Tibial nerve (tissue), 4 donors: Measurements from ENCODE around the gene OR1J1. TPM values are rescaled to one million over a fixed set of nuclear protein-coding genes. Genes with fewer than 3 reads are reported as not detected.

Experiments used
- DNase-seq, 2 donors: peaks; one replicate each; pipeline ENCODE4 v3.0.0-alpha.2; 2019; ENCODE audit warnings: low spot score in 2 of 2
- H3K27ac ChIP-seq, 4 donors: fragments of 200-600 bp; sonication (generic) in 3 of 4; one replicate each; pipeline ENCODE4 v1.5.1; 2017 to 2019; ENCODE audit warnings: mild to moderate bottlenecking in 1 of 4
- H3K27me3 ChIP-seq, 2 donors: fragments of 200-600 bp; sonication (generic) in 1 of 2; one replicate each; pipeline versions ENCODE4 v1.5.1 to v1.6.0; 2017 to 2019
- H3K36me3 ChIP-seq, 3 donors: fragments of 200-600 bp; sonication (generic); one replicate each; pipeline ENCODE4 v1.5.1; 2018 to 2019
- H3K4me1 ChIP-seq, 4 donors: fragments of 200-600 bp; sonication (generic) in 3 of 4; one replicate each; pipeline ENCODE4 v1.5.1; 2017 to 2019
- H3K4me3 ChIP-seq, 4 donors: fragments of 200-600 bp; sonication (generic) in 3 of 4; one replicate each; pipeline ENCODE4 v1.5.1; 2017 to 2019; ENCODE audit warnings: mild to moderate bottlenecking in 1 of 4, moderate library complexity in 1 of 4
- H3K9me3 ChIP-seq, 4 donors: fragments of 200-600 bp; sonication (generic) in 3 of 4; one replicate each; pipeline ENCODE4 v1.5.1; 2017 to 2019
- EP300 ChIP-seq, 2 donors: sonication (generic); formaldehyde crosslinking; IDR thresholded peaks; one replicate each; pipeline ENCODE4 v1.6.1; 2017; ENCODE audit warnings: antibody characterized with exemption in 2 of 2, mild to moderate bottlenecking in 1 of 2
- POLR2A ChIP-seq, 2 donors: fragments of 450-650 bp; IDR thresholded peaks; one replicate each; pipeline ENCODE4 v1.6.1; 2017; ENCODE audit warnings: antibody characterized with exemption in 2 of 2, mild to moderate bottlenecking in 2 of 2, moderate library complexity in 2 of 2
- WGBS, 2 donors: methylation state at CpG; one replicate each; pipeline ENCODE4 v1.1.5; 2018; 5-methylcytosine and 5-hydroxymethylcytosine counted together
- total RNA-seq, 4 donors: library from RNA; depleted of rRNA; stranded (reverse); fragments of >200 nt; gene quantifications; one replicate each; pipeline ENCODE4 v1.1.0, GENCODE V29; 2016
- TF ChIP-seq, protein P1 (sequence below), 5 experiments: fragments of 200-600 bp in 3 of 5; fragments of 450-650 bp in 2 of 5; sonication (generic) in 3 of 5; IDR thresholded peaks; one replicate each; pipeline ENCODE4 v1.5.1; 2016 to 2019; ENCODE audit warnings: antibody characterized with exemption in 5 of 5, mild to moderate bottlenecking in 3 of 5, moderate library complexity in 2 of 5

The OR1J1 gene
- total RNA-seq, 4 donors from 2014 or later = not detected

DNA sequence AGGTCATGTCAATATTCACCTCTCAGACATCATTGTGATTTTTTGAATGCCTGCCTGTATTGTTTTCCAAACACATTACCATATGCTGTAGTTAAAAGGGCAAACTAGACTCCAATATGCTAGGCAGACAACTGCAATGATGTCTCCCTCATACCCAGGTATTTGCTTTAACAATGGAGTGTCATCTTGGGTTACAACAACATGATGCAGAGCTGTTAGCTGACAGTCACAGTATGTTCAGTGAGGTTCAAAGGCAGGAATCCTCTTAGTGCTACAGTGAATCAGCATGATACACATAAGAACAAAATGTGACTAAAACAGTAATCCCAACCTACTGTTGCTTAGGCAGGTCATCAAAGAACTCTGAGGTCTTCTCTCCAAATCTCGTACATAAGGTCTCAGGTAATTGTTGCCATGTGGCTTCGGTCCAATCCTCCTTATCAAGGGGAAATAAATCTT is 24.0 kb downstream of the OR1J1 start:
- Histone ChIP-seq H3K4me1 (no peaks in the 10 kb centered on the region), H3K4me3 (no peak overlapping the region), H3K9me3 (no peaks in the 10 kb centered on the region), H3K36me3 (no peaks in the 10 kb centered on the region), H3K27me3 (no peaks in the 10 kb centered on the region), H3K27ac (no peak overlapping the region)
- no peak for DNase-seq
- 73 to 100% methylated on average over 2 of the region's 2 CpGs for WGBS, 2 donors
- no peak for TF ChIP-seq EP300 (IDR thresholded peaks at IDR 0.05)

DNA sequence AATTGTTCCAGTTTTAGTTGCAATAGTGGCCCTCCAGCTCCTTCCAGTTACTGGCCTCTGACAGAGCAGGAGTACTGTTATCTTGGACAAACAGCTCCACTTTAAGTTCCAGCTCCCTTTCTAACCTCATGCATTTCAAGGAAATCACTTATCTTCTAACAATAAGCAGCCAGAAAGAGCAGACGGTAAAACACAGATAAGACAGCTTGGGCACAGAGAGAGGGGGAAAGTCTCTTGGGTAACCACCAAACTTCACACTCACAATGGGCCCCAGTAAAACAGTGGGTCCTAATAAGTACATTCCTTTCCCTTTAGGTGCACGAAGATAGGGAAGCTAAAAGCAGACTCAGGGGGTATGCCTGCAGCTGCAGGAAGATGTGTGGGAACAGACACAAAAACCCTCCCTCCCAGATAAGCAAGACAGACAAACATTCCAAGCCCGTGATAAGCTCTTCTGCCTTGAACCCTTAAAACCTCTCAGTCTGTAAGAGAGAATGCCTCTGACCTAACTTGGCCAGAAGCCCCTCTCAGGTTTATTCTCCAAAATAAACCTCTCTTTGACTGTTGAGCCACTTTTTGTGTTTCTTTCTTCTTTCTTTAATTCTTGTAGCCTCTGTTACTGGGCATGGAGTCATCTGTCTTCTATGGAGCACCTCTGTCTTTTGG is 30.8 kb downstream of the OR1J1 start:
- no peak overlapping the region for H3K27ac ChIP-seq
- TF ChIP-seq POLR2A (IDR thresholded peaks at IDR 0.05) = no peak
- 50 to 58% methylated on average over 3 of the region's 3 CpGs for WGBS, 2 donors
- H3K27me3 ChIP-seq = no peaks in the 10 kb centered on the region
- no peak overlapping the region for H3K4me3 ChIP-seq
- DNase-seq = no peak
- no peaks in the 10 kb centered on the region for H3K36me3 ChIP-seq
- H3K4me1 ChIP-seq = no peaks in the 10 kb centered on the region
- H3K9me3 ChIP-seq = peaks cover 0 to 19% (median 0%) of the 10 kb centered on the region in 4 donors

DNA sequence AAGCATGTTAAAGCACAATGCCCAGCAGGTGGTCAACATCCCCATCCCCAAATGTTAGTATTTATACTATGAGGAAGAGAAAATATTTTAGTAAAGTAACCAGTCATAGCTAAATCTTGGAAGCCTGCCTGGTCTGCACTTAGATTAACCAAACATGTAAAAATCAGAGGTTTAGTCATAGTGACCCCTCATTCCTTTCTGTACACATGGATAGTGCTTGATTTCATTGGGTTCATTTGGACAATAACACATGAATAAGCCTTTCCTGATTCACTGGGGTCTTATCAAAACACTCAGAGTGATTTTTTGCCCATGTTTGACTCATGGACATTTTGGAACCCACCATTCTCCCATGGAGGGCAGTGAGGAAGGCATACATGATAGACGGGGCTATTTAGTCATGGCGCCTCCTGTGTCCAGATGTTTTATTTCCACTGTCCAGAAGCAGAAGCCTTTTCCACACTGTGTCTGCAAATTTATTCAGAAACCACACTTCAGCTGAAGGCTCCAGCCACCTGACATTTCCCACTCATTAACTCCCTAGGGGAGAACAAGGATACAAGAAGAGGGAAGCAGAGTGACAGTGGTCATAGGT is 32.5 kb downstream of the OR1J1 start:
- no peaks in the 10 kb centered on the region for H3K4me1 ChIP-seq
- H3K9me3 ChIP-seq = peaks cover 0 to 20% (median 0%) of the 10 kb centered on the region in 4 donors
- H3K4me3 ChIP-seq = no peak overlapping the region
- 76 to 92% methylated on average over 2 of the region's 2 CpGs for WGBS, 2 donors
- TF ChIP-seq EP300 (IDR thresholded peaks at IDR 0.05) = no peak
- no peak for TF ChIP-seq POLR2A (IDR thresholded peaks at IDR 0.05)
- TF ChIP-seq, protein P1, sequence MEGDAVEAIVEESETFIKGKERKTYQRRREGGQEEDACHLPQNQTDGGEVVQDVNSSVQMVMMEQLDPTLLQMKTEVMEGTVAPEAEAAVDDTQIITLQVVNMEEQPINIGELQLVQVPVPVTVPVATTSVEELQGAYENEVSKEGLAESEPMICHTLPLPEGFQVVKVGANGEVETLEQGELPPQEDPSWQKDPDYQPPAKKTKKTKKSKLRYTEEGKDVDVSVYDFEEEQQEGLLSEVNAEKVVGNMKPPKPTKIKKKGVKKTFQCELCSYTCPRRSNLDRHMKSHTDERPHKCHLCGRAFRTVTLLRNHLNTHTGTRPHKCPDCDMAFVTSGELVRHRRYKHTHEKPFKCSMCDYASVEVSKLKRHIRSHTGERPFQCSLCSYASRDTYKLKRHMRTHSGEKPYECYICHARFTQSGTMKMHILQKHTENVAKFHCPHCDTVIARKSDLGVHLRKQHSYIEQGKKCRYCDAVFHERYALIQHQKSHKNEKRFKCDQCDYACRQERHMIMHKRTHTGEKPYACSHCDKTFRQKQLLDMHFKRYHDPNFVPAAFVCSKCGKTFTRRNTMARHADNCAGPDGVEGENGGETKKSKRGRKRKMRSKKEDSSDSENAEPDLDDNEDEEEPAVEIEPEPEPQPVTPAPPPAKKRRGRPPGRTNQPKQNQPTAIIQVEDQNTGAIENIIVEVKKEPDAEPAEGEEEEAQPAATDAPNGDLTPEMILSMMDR (IDR thresholded peaks at IDR 0.05) = no peak
- H3K27ac ChIP-seq = no peak overlapping the region
- H3K27me3 ChIP-seq = no peaks in the 10 kb centered on the region
- H3K36me3 ChIP-seq = no peaks in the 10 kb centered on the region
- DNase-seq = no peak

DNA sequence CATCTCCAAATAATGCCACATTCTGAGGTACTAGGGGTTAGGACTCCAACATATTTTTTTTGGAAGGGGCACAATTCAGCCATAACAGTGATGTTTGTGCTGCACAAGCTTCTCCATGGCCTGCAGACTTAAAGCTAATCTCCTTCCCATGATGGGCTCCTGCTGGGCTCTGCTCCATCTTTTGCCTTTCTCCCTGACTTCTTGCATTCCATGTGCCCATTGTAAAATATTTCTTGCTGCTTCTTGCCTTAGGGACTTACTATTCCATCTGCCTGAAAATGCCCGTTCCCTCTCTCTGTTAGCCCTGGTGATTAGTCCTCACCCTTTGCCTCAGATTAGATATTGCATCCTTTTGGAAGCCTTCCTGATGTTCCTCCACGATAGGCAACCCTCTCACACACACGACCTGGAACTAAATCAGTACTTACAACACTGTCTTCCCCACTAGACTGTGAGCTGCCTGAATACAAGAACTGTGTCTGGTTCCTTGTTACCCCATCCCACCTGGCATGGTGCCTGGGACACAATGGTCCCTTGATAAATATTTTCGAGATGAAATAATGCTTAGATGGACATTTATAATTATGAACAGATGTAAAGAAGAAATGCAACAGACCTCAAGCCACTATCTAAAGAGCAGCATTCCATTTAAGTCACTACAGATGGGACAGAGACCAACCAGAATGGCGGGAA is 33.5 kb downstream of the OR1J1 start:
- Histone ChIP-seq H3K4me1 (no peaks in the 10 kb centered on the region), H3K27me3 (no peaks in the 10 kb centered on the region), H3K9me3 (peaks cover 0 to 24% (median 0%) of the 10 kb centered on the region in 4 donors), H3K4me3 (no peak overlapping the region), H3K27ac (no peak overlapping the region), H3K36me3 (no peaks in the 10 kb centered on the region)
- WGBS, 2 donors = 55 to 66% methylated on average over 5 of the region's 5 CpGs
- TF ChIP-seq, protein P1 (IDR thresholded peaks at IDR 0.05) = no peak
- TF ChIP-seq EP300 (IDR thresholded peaks at IDR 0.05) (no peak), POLR2A (IDR thresholded peaks at IDR 0.05) (no peak)
- DNase-seq = no peak

DNA sequence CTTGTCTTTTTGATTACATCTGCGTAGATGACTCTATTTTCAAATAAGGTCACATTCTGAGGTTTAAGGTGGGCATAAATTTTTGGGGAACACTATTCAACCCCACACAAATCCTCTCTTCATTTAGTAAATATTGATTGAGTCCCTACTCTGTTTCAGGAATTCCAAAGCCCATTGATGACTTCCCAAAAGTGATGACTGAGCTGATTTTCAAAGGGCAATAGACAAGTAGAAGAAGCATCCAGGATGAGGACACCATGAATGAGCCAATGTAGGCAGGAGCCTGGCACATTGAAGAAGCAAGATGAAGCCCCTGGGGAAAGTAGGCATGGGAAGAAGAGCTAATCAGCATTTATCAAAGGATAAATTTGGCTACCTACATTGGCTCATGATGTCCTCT is 35.2 kb downstream of the OR1J1 start:
- Histone ChIP-seq H3K27ac (no peak overlapping the region), H3K9me3 (peaks cover 0 to 20% (median 0%) of the 10 kb centered on the region in 4 donors), H3K4me3 (no peak overlapping the region), H3K4me1 (no peaks in the 10 kb centered on the region), H3K36me3 (no peaks in the 10 kb centered on the region), H3K27me3 (no peaks in the 10 kb centered on the region)
- whole genome bisulfite sequencing, 2 donors = 62 to 72% methylated on average over 1 of the region's 1 CpG
- TF ChIP-seq EP300 (IDR thresholded peaks at IDR 0.05) (no peak), POLR2A (IDR thresholded peaks at IDR 0.05) (no peak)
- TF ChIP-seq, protein P1 (IDR thresholded peaks at IDR 0.05) = no peak
- no peak for DNase-seq

Other genes with a start within 250 kb of the OR1J1 start
- gene LHX6, start 249.0 kb downstream of the OR1J1 start, total RNA-seq = 10 to 100 TPM in 1 of 4 donors, 1 to 10 TPM in 3; 2.5 to 15.0 (median 6.5) TPM
- gene RBM18, start 213.1 kb downstream of the OR1J1 start, total RNA-seq = 1 to 10 TPM; 5.7 to 8.0 (median 7.0) TPM
- gene MRRF, start 213.0 kb downstream of the OR1J1 start, total RNA-seq = 10 to 100 TPM; 22.7 to 39.4 (median 38.2) TPM
- gene PTGS1, start 106.9 kb downstream of the OR1J1 start, total RNA-seq = 1 to 10 TPM; 2.2 to 7.3 (median 4.4) TPM
- not detected for gene OR1J2, start 32.9 kb upstream of the OR1J1 start, total RNA-seq
- not detected for gene OR1J4, start 41.2 kb upstream of the OR1J1 start, total RNA-seq
- gene OR1N1, start 49.4 kb upstream of the OR1J1 start, total RNA-seq = not detected
- gene OR1N2, start 75.2 kb upstream of the OR1J1 start, total RNA-seq = not detected
- gene OR1L8, start 105.5 kb upstream of the OR1J1 start, total RNA-seq = 1 to 10 TPM in 1 of 4 donors, under 1 TPM in 3; 0.39 to 1.5 (median 0.64) TPM
- 1 to 10 TPM in 1 of 4 donors, not detected in 3; 1.8 TPM for gene OR1Q1, start 136.8 kb upstream of the OR1J1 start, total RNA-seq
- gene OR1B1, start 179.7 kb upstream of the OR1J1 start, total RNA-seq = 1 to 10 TPM in 1 of 4 donors, not detected in 3; 3.0 TPM
- not detected for gene OR1L1, start 183.8 kb upstream of the OR1J1 start, total RNA-seq
- gene OR1L3, start 197.2 kb upstream of the OR1J1 start, total RNA-seq = not detected
- gene OR1L4, start 246.1 kb upstream of the OR1J1 start, total RNA-seq = not detected